Stimulated activated naive CD4-positive, alpha-beta T cell (primary cell): Measurements from ENCODE around the gene ATPAF2.

Experiments used
- DNase-seq, 6 experiments: peaks; one replicate each; lab custom pipeline; 2025; lab: John Stamatoyannopoulos, UW

The ATPAF2 gene

GRCh38 chr17:18039535-18040260 lies 730 bp upstream of the ATPAF2 start:
- DNase-seq, result peak in 3 of 6 experiments; percentile 46 to 69 (median 62)

DNA sequence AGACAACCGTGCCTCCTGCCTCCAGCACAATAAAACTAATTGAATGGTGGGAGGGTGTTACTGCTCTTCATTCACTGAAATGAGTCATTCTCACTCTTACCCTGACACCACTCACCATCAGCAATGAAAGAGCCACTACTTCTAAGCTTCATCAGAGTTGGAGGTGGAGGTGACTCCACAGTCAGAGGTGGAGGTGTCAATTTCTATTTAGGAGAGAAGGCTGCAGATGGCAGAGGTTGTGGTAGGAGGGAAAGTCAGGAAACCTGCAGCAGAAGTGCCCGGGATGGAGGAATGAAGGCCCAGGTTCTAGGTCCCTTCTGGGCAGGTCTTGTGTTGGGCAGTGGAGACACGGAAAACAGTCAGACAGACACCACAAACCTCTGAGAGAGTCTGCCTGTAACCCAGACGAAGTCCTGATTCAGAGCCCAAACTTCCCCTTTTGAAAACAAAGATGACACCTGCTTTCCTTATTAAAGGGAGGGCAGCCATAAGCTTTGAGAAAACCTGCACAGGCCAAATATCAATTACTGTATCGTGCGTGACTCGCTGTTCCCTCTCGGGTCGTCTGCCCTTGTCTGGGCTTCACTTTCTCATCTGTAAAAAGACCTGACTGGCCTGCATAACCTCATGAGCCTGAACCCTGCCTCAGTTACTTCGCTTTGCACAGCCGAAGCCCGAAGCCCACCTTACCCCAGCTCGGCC lies 668 bp downstream of the ATPAF2 start:
- DNase-seq, result no peak

- DNase-seq, result no peak
Measured at GRCh38 chr17:18037486-18037885, 1.5 kb downstream of the ATPAF2 start.

DNA sequence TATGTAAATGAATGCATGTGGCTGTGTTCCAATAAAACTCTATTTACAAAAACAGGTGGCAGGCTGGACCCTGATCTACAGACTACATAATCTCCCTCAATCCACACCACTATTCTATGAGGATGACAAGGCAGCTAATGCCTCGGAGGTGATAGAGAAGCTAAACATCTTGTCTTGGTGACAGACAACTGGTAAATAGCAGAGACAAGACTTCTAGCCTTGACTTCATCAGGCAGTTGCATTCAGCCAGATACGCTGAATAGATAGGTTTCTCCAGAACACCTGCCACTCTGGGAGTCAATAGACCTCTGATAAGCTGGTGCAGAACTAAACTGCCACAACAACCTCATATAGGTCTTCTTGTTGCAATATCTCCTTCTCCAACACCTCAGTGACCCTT lies 3.3 kb downstream of the ATPAF2 start:
- DNase-seq, result no peak

DNA sequence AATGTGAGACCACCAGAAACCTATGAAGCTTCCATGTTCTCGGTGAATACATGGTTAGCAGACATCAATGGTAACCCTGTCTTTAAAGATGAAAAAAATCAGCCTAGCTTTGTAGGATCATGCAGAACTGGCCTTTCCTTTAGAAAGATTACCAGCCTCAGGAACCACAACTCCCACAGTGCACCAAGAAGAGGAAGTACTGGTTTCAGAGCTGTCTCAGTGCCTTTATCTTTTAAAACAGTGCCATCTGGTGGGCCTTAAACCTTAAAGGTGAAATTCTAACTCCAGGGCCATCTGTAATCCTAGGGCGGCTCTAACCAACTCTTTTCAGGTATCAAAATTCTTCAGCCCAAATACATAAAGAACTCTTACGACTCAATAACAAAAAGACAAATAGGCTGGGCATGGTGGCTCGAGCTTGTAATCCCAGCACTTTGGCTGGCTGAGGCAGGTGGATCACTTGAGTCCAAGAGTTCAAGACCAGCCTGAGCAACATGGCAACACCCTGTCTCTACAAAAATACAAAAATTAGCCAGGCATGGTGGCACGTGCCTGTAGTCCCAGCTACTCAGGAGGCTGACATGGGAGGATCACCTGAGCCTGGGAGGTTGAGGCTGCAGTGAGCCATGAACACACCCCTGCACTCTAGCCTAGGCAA lies 5.4 kb downstream of the ATPAF2 start:
- DNase-seq, result peak in 5 of 6 experiments; percentile 19 to 77 (median 62)

- no peak for DNase-seq
Measured at GRCh38 chr17:18031955-18032354, 7.0 kb downstream of the ATPAF2 start.

DNA sequence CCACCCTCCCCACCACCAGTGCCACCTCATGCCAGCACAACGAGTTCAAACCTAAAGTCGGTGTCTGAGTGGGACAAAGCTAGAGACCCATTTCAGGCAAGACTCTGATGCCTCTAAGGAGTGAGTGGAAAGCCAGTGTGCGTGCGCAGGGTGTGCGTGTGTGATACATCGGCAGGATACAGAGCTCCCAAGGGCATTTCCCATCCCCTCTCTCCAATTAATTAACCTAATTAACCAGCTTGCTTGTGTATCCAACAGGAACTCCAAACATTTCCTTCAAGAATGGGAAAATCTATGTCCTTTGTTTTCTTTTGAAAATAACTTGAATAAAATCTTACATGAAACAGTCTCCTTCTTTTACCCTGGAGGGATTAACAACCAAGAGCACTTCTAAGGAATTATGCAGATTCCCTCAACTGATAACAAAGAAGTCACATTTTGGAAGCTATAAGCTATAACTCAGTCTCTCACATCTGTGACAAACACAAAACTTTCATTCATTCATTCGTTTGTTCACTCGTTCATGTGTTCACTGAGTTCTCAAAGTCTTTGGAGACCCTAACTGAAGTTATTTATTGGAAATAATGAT lies 9.9 kb downstream of the ATPAF2 start:
- DNase-seq, result no peak

GRCh38 chr17:18028114-18028951 lies 10.6 kb downstream of the ATPAF2 start:
- DNase-seq, result no peak

- DNase-seq, result no peak
Measured at GRCh38 chr17:18027280-18027679, 11.7 kb downstream of the ATPAF2 start.

- DNase-seq, result no peak
Measured at GRCh38 chr17:18025945-18026776, 12.8 kb downstream of the ATPAF2 start.

DNA sequence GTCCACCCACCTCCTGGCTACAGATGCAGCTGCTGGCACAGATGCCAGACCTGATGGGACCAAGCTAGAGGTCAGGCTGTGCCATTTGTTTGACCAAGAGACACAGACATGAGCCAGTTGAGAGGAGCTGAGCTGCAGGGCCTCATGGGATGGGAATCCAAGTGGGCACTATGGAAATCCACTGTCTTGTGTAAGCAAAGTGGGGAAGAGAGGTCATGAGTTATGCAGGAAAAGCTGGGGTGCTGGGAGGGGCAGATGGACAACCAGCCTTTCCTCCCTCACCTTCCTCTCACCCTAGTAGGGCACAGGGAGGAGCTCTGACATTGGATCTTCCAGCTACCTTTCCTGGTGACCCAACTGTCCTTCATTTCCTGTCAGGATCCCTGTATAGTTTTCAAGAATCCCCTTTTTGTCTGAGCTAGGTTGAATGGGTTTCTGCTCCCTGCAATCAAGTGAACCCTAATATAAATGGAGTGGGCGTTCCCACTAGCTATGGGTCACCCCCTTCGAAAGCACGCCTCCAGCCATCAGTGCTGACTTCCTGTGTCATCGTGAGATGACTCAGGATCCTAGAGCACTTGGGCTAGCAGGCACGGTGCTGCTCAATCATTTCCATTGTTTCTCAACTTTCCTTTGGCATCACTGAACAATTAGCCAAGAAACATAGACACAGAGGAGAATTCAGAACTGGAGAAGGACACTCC lies 13.6 kb downstream of the ATPAF2 start:
- DNase-seq, result no peak

DNA sequence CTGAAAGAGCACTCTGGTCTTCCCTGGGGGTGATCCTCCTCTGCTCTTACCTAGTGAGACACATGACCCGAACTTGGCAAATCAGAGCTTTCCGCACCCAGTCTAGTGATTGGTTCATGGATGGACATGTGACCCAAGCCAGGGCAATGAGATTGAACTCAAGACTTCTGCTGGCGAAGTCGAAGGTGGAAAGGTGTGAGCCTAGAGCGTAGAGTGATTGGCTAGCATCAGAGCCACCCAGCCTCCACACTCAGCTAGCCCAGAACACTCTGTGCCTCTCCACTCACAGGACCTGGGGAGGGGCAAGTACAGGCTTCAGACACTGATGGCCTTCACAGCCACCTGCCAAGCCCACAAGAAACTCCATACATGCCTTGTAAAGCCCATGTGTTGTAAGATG lies 17.6 kb downstream of the ATPAF2 start:
- DNase-seq, result no peak

DNA sequence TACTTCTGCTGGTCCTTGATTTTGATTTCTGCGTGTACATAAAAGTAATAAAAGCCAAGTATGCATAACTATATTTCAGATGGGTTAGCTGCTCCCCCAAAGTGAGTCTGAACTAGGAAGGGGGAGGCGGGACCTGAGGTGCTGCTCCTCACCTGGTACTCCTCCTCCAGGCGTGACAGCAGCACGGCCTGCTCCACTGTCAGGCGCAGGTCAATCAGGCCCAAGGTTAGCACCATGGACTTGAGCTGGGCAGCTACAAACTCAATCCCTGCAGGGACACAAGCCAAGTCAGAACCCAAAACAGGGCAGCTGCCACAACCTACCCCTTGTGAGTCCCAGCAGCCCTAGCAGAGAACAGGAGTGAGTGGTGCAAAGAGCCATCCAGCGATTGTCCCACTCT lies 18.0 kb downstream of the ATPAF2 start:
- no peak for DNase-seq

DNA sequence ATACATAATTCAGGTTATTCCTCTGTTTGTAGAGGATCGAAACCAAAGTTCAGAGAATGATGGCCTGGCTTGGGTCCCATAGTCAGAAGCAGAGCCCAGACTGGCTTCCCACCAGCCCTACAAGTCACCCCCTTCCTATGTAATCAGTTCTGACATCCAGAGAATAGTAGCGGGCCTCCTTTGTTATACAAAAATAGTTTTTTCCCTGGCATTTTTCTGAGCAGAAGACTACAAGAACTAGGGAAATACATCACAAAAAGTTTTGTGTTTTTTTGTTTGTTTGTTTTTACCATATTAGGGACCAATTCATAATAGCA lies 19.2 kb downstream of the ATPAF2 start:
- no peak for DNase-seq

DNA sequence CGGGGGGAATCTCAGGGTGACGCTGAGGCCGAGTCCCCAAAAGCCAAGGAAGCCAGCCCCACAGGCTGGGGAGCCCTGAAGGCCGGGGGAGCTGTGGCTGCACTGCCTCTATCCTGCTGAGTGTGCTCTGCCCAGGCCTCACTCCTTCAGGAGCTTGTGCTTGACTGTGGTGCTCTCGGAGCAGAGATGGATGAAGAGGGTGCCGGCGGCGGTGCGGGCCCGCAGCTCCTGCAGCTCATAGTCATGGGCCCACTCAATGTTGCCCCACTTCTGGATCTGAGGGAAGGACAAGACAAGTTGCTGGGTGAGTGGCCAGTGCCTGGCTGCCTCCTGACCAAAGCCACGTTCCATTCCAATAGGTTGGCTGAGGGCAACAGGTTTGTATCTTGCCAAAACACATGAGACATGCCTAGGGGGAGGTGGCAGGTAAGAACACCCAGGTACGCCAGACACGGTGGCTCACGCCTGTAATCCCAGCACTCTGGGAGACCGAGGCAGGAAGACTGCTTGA lies 20.5 kb downstream of the ATPAF2 start:
- DNase-seq, result no peak

GRCh38 chr17:18017958-18018357 lies 21.0 kb downstream of the ATPAF2 start:
- DNase-seq, result no peak

- no peak for DNase-seq
Measured at GRCh38 chr17:18016426-18016825, 22.5 kb downstream of the ATPAF2 start.

- DNase-seq, result no peak
Measured at GRCh38 chr17:18015593-18015992, 23.4 kb downstream of the ATPAF2 start.

DNA sequence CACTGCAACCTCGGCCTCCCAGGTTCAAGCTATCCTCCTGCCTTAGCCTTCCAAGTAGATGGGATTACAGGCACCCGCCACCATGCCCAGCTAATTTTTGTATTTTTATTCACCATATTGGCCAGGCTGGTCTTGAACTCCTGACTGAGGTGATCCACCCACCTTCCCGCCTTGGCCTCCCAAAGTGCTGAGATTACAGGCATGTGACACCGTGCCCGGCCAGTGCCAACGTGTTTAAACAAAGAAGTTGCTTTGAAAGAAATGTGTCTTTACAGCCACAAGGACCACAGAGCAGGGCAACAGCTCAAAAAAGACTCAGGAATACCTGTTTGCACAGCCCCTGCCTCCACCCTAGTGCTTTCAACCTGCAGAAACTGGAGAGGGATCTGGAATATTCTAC lies 25.0 kb downstream of the ATPAF2 start:
- no peak for DNase-seq

DNA sequence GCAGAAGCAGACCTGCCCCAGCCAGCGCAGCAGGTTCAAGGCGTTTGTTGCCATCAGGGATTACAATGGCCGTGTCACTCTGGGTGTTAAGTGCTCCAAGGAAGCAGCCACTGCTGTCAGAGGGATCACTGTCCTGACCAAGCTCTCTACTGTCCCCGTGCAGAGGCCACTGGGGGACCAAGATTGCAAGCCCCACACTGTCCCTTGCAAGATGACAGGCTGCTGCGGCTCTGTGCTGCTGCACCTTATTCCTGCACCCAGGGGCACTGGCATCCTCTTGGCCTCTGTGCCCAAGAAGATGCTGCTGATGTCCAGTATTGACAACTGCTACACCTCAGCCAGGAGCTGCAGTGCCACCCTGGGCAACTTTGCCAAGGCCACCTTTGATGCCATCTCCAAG lies 27.7 kb downstream of the ATPAF2 start:
- no peak for DNase-seq
